Limb (tissue), 2 donors: Measurements from ENCODE around the gene ZNF555.

Experiments used
- DNase-seq, 2 donors: peaks; one replicate each; pipeline ENCODE4 v3.0.0-alpha.2; 2016; ENCODE audit errors: extremely low spot score in 2 of 2

Gene ZNF555

DNA sequence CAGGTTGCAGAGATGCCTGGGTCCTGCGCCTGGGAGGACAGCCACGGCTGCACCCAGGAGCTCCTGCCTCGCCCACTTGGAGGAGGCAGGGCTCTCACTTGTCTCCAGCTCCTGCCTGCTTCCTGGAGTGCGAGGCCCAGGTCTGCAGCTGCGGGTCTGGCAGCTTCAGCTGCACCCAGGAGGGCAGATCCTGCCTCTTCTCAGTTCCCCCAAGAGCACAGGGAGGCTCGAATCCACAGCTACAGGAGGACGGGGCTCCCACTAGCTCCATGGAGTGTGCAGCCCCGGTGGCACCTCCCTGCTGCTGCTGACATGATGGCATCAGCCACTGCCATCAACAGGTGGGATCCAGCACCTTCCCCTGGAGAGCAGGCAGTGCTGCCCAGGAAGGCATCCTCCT, 17.1 kb upstream of the ZNF555 start:
- no peak for DNase-seq

DNA sequence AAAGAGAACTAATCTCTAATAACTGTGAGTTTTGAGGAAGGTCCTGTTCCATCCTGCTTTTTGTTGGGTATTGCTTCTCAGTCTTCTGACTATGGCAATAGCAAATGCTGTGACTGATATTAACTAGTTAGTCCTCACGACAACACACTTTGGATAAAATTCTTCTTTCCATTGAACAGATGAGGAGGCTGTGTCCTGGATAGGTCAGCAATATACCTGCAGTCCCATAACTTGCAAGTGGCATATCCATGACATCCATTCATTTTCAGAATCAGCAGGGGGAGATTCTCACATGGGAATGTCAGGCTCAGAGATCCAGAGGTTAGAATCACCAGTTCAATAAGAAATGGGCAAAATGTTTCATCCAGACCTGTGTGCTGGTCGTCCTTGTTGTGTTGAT, 14.3 kb upstream of the ZNF555 start:
- no peak for DNase-seq

DNA sequence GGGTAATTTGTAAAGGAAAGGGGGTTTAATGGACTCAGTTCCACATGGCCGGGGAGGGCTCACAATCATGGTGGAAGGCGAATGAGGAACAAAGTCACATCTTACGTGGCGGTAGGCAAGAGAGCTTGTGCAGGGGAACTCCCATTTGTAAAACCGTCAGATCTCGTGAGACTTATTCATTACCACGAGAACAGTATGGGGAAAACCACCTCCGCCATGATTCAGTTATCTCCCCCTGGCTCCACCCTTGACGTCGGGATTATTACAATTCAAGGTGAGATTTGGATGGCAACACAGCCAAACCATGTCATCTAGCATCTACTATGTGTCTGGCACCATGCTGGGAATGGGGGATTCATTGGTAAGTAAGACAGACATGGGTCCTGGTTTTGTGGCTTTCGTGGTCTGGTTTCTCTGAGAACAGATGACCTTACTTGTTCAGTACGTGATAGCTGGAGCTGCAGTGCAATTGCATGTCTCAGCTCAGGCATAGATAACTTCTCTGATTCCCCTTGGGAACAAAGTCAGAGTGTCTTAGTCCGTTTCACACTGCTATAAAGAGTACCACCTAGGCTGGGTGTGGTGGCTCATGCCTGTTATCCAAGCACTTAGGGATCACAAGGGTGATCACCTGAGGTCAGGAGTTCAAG, 13.3 kb upstream of the ZNF555 start:
- DNase-seq, result no peak

DNA sequence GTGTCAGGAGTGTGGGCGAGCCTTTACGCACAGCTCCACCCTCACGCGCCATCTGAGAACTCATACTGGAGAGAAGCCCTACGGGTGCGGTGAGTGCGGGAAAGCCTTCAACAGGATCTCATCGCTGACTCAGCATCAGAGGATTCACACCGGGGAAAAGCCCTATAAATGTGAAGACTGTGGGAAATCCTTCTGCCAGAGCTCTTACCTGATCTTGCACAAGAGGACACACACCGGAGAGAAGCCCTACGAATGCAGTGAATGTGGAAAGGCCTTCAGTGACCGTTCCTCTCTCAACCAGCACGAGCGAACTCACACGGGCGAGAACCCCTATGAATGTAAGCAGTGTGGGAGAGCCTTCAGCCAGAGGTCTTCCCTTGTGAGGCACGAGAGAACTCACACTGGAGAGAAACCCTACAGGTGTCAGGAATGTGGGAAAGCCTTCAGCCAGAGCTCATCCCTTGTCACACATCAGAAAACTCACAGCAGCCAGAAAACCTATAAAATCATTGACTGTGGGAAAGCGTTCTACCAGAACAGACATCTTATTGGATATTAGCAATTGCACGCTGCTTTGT, 6.9 kb upstream of the ZNF555 start:
- DNase-seq, result no peak

DNA sequence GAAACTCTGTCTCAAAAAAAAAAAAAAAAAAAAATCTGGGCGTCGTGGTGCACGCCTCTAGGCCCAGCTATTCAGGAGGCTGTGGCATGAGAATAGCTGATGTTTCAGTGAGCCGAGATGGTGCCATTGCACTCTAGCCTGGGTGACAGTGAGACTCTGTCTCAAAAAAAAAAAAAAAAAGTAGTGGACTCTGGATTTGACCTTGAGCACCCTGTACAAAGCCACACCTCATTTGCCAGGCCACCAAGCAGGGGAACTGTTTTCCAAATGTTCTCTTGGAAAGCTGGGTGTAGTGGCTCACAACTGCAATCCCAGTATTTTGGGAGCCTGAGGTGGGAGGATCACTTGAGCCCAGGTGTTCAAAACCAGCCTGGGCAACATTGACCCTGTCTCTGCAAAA, 3.8 kb upstream of the ZNF555 start:
- no peak for DNase-seq

DNA sequence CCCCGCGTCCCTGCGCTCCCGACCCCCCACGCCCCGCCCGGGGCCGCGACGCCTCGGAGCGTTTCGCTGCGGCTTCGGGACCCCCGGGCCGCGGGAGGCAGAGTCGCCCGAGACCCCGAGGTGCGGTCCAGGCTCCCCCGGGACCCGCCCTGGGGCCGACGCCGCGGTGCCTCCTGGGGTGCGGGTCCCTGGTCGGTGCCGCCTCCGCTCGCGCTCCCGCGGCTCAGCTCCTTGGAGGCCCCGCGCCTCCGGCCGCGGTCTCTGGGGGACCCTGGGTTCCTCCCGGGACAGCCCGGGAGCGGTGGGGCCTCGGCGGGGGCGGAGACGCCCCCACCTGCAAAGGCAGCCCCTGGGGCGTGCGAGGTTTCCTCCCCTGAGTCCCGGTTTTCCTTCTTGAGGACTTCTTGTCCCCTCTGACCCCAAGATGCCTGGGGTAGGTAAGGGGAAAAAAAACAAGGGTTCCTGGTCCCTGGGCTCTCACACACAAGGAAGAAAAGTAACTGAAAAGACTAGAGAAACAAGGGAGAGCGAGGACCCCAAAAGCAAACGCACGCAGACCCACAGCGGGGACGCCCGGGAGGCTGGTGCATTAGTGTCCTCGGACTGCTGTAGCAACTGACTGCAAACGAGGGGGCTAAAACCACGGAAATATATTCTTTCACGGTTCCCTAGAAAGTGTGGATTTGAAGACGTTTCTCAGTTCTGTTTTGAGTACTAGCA, 740 bp downstream of the ZNF555 start:
- DNase-seq, result no peak

DNA sequence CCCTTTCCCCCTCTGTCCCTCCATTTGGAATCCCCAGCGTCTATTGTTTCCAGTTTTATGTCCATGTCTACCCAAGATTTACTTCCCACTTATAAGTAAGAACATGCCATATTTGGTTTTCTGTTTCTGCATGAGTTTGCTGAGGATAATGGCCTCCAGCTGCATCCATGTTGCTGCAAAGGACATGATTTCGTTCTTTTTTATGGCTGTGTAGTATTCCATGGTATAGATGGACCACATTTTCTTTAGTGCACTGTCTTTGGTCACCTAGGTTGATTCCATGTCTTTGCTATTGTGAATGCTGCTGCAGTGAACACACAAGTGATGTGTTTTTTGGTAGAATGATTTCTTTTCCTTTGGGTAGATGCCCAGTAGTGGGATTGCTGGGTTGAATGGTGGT, 3.8 kb downstream of the ZNF555 start:
- DNase-seq, result no peak

DNA sequence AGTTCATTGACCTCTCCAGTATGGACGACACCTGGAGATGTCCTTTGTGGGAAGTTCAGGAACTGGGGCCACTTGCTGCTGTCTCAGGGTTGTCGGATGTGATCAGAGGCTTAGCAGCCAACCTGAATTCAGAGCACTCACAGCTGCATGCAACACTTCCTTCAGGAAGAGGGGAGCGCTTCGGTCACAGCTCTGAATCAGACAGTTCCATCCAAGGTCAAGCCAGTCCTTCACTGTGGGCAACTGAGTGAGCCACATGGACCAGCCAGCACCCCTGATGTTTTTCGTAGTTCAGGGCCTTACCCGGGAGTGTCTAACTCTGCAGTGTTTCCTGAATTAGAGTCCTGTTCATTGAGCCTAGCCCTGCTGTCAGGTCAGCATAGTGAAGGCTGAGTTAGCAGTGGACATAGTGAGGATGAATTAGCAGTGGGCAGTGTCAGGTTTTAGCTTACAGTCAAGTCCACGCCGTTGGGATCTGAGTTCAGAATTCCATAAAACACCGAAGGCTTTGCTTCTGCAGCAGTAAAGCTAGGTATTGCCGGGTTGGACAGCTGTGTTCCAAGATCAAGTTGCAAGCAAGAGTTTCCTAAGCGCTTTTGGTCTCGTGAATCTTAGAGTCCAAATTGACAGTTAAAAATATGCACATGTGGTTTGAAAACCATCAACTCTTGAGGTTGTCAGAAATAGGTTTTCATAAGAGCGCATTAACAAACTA, 5.1 kb downstream of the ZNF555 start:
- DNase-seq, result peak in 1 of 2 donors; percentile 32

DNA sequence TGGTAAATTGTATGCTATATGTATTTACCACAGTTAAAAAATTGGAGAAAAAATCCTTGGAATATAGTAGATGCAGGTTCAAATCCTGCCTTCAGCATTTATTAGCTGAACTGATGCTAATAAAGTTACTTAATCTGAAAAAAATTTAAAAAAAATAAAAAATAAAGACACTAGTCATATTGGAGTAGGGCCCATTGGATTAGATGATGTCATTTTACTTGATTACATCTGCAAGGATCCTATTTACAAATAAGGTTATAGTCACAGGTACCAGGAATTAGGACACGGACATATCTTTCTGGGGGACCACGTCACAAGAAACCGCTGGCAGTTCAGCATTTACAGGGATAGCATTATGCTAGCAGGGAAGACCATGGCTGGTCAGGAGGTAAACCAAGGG, 6.2 kb downstream of the ZNF555 start:
- no peak for DNase-seq

DNA sequence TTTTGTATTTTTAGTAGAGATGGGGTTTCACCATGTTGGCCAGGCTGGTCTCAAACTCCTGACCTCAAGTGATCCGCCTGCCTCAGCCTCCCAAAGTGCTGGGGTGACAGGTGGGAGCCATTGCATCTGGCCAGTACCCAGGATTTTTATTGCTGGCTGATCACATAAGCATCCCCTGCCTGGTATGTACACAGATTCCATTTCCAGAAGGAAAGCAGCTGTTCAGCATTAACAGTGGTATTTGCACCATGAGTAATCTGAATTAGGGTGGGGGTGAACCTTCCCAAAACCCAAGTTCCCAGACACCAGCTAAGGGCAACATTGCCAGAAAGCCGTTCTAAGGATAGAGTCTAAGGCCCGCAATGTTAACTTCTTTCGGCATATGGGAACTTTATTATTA, 7.3 kb downstream of the ZNF555 start:
- peak; percentile 39 to 62 for DNase-seq

DNA sequence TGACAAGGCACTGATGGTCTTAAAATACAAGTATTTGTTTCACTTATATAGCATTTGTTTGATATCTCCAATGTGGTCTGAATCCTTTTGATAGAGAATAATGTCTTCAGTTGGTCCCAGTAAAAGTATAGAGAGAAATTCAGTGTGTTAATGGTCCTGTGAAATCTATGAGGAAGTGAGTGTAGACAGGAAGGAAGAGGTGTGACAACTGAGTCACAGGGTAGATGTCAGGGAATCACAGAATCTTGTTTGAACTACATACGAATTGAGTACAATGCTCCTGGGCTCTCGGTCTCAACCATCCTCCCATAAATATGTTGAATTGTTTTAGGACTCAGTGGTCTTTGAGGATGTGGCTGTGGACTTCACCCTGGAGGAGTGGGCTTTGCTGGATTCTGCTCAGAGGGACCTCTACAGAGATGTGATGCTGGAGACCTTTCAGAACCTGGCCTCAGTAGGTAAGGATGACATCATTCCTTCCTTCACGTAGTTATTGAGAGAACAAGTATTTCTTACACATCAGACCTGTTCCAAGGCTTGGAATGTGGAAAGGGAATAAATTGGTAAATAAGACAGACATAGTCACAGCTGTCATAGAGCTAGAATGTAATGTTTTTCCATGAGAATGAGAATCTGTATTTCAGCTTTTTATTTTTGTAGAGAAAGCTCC, 9.1 kb downstream of the ZNF555 start:
- no peak for DNase-seq

DNA sequence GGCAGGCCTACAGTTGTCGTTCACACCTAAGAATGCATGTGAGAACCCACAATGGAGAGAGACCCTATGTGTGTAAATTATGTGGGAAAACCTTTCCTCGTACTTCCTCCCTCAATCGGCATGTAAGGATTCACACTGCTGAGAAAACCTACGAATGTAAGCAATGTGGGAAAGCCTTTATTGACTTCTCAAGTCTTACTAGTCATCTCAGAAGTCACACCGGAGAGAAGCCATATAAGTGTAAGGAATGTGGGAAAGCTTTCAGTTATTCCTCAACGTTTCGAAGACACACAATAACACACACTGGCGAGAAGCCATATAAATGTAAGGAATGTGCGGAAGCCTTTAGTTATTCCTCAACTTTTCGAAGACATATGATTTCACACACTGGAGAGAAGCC, 11.3 kb downstream of the ZNF555 start:
- DNase-seq, result no peak

DNA sequence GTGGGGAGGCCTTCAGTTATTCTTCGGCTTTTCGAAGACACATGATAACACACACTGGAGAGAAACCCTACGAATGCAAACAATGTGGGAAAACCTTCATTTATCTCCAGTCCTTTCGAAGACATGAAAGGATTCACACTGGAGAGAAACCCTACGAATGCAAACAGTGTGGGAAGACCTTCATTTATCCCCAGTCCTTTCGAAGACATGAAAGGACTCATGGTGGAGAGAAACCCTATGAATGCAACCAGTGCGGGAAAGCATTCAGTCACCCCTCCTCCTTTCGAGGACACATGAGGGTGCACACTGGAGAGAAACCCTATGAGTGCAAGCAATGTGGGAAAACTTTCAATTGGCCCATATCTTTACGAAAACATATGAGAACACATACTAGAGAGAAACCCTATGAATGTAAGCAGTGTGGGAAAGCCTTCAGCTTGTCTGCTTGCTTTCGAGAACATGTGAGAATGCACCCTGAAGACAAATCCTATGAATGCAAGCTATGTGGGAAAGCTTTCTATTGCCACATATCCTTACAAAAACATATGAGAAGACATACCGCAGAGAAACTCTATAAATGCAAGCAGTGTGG, 11.8 kb downstream of the ZNF555 start:
- no peak for DNase-seq

DNA sequence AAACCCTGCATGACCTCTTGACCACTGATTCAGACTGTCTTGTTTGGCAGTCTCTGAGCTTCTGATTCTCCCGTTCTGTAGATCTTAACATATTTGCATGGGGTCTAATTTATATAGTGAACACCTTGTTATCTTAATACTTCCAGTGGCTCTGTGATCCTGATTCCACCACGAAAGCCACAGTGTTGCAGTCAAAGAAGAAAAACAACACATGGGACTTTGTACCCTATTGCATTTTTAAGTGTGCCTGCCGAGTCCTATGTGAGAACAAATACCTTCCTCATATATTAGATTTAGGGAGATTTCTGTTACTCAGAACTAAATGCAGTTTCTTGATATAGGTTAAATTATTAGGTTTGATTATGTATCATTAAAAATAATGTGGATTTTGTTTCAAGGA, 13.6 kb downstream of the ZNF555 start:
- DNase-seq, result no peak

DNA sequence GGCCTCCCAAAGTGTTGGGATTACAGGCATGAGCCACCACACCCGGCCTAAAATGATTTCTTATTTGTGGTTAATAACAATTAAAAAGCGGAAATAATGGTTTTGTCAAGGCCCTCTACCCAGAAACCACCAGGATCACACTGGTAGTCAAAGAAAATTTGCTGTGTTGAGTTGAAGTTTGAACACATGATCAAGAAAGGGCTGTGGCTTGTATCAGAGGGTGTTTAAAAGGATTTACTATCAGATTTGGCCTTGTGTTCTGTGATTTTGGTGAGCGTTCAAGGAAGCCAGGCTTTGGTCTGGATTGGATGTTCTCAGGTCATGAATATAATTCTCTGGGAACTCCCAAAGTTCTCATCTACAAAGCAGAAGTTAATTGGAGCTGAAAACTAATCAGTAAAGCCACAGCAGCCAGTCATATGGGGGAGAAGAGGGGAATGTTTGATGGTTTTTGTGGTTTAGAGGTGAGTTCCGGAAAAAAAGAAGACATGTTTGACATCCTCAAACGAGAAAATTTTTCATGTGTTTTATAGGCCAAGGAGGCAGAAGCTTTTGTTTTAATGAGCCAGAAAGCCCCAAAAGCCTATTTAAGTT, 15.3 kb downstream of the ZNF555 start:
- no peak for DNase-seq

DNA sequence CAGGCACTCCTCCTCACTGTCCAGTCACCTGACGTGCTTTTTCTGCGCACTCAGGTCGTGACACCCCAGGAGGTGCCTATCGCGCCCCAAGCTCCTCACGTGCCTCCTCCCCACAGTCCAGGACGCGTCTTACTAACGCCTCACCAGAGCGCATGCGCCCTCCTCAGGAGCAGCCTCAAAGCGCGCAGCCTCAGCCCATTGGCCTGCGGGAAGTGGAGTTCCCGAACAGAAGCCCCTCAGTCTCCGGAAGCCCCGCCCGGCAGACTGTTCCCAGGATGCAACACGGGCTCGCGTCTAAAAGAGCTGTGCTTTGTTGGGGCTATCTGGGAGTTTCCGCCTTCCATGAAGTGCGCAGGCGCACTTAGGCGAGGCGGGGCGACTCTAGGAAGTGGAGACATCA, 17.6 kb downstream of the ZNF555 start:
- DNase-seq, result no peak

DNA sequence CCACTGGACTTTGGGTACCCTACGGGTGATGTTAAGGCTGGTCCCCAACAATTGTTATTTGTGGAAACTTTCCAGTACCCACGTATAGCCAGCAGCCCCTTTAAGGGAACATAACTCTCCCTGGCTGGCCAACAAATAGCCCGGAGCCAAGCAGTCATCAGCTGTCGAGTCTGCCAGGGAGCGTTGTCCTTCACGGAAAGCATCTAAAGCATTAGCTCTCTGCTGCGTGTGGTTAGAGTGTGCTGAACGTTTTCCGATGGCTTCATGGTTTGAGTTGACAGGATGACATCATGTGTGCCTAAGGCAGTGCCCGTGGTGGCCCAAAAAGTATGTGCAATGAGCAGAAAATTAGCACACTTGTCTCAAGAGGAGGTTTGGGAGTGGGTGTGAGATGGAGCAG, 22.5 kb downstream of the ZNF555 start:
- peak in 1 of 2 donors; percentile 27 for DNase-seq

DNA sequence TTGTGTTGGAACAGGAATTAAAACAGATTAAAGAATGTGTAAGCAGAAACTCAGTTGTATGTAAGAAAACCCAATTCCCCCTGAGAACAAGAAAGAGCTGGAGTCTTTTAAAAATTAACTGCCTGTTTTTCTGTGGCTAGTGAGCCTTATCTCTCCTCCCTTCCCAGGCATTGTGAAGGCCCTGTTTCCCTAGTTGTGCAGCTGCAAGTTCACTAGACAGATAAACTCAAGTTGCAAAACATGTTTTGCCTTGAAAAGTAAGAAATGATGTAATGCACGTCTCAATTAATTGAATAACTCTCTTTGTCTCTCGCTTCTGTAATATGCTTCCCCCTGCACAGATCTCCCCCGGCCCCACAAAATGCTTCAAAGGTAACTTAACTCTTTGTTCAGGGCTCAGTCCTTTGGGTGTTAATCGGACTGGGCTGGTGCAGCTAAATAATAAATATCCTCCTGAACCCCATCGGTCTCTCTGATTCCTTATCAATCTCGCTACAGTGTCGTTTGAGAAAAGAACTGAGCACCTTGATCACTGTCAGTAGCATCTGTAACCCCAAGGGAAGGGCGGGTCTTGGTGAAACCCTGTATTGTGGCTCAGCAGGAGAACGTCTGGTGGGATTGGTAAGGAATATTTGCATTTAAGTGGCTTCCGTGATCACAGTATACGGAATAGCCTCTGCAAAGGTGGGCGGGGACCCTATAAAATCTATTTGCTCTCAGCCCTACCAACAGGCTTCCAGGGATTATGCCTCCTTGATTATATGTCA, 24.2 kb downstream of the ZNF555 start:
- no peak for DNase-seq

DNA sequence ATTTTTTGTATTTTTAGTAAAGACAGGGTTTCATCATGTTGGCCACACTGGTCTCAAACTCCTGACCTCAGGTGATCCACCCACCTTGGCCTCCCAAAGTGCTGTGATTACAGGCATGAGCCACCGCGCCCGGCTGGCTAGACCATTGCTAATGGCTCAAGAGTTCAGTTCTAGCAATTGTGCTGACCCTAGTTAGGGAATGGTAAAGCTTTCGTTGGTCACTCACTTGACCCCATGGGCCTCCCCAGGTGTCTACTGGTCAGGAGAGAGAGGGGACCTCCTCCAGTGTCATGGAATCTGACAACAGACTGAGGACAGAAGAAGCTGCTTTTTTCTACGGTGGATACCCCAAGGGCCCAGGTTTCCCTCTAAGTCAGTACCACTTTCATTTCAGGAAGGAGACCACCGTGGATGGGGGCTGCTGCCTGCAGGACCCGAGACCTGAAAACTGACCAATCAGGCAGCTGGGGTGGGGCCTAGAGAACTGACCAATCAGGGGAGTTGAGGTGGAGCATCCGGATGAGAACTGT, 25.3 kb downstream of the ZNF555 start:
- DNase-seq, result no peak
